ENCODE measurements around the gene HLA-C. TPM values are rescaled to one million over a fixed set of nuclear protein-coding genes. Genes with fewer than 3 reads are reported as not detected.

HLA-C gene
- total and polyA plus RNA-seq, 10 of the 15 experiments (the other 5 are each of a cell fraction or from before 2014, with no cell fraction given) = 121 to 1,092 (median 806) TPM

DNA sequence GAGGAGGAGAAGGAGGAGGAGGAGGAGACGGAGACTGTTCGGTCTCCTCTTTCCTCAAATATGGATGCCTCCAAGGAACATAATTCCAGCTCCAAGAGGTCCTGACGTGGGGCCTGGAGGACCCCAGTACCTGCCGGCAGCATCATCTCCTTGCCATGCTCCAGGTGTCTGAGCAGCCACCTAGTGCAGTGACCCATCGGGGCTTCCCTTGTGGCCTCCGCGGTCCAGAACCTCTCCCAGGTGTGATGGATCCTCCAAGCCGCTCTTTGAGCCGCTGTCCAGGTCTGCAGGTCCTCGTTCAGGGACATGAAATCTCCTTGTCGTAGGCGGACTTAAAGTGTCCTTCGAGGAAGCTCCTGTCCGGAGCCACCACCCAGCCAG, 35.8 kb upstream of the HLA-C start:
- intact Hi-C loops (cut with micrococcal nuclease; ENCODE audit: unreplicated experiment) = no loop called here
- CTCF ChIA-PET = interaction anchor here (1.2 to 1.6 kb wide), 2 partner anchors 24 to 111 kb away, joined by 3 read pairs; no protein-coding TSS in a partner anchor
- WGBS (ENCODE audit: insufficient coverage, insufficient replicate concordance, low lambda C conversion rate, missing lambda C conversion rate) = 48% methylated on average over 13 of the region's 14 CpGs
- no peaks in the 10 kb centered on the region for H4K20me1 ChIP-seq (ENCODE audit: control insufficient read depth, insufficient read depth)
- TF ChIP-seq KDM1A (IDR thresholded peaks at IDR 0.05; ENCODE audit: borderline replicate concordance) (no peak), POU2F2 (IDR thresholded peaks at IDR 0.05; ENCODE audit: borderline replicate concordance, low read depth, low read length) (no peak), ZNF217 (IDR thresholded peaks at IDR 0.05) (no peak), SMAD1 (IDR thresholded peaks at IDR 0.05; ENCODE audit: low read depth, partially characterized antibody) (no peak), YY1 (IDR thresholded peaks at IDR 0.05; ENCODE audit: low read depth, low read length) (no peak), PAX5 (IDR thresholded peaks at IDR 0.05; ENCODE audit: borderline replicate concordance, low read depth, low read length) (no peak), POLR2AphosphoS2 (IDR thresholded peaks at IDR 0.05; ENCODE audit: low read depth, low read length) (no peak), FOXM1 (IDR thresholded peaks at IDR 0.05; ENCODE audit: low read depth, low read length) (no peak), IKZF2 (IDR thresholded peaks at IDR 0.05) (no peak), MYB (IDR thresholded peaks at IDR 0.05; ENCODE audit: borderline replicate concordance, low read depth, low read length) (no peak)
- TF ChIP-seq, protein P1, sequence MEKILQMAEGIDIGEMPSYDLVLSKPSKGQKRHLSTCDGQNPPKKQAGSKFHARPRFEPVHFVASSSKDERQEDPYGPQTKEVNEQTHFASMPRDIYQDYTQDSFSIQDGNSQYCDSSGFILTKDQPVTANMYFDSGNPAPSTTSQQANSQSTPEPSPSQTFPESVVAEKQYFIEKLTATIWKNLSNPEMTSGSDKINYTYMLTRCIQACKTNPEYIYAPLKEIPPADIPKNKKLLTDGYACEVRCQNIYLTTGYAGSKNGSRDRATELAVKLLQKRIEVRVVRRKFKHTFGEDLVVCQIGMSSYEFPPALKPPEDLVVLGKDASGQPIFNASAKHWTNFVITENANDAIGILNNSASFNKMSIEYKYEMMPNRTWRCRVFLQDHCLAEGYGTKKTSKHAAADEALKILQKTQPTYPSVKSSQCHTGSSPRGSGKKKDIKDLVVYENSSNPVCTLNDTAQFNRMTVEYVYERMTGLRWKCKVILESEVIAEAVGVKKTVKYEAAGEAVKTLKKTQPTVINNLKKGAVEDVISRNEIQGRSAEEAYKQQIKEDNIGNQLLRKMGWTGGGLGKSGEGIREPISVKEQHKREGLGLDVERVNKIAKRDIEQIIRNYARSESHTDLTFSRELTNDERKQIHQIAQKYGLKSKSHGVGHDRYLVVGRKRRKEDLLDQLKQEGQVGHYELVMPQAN (conservative IDR thresholded peaks at IDR 0.05) = no peak
- TF ChIP-seq, protein P2, sequence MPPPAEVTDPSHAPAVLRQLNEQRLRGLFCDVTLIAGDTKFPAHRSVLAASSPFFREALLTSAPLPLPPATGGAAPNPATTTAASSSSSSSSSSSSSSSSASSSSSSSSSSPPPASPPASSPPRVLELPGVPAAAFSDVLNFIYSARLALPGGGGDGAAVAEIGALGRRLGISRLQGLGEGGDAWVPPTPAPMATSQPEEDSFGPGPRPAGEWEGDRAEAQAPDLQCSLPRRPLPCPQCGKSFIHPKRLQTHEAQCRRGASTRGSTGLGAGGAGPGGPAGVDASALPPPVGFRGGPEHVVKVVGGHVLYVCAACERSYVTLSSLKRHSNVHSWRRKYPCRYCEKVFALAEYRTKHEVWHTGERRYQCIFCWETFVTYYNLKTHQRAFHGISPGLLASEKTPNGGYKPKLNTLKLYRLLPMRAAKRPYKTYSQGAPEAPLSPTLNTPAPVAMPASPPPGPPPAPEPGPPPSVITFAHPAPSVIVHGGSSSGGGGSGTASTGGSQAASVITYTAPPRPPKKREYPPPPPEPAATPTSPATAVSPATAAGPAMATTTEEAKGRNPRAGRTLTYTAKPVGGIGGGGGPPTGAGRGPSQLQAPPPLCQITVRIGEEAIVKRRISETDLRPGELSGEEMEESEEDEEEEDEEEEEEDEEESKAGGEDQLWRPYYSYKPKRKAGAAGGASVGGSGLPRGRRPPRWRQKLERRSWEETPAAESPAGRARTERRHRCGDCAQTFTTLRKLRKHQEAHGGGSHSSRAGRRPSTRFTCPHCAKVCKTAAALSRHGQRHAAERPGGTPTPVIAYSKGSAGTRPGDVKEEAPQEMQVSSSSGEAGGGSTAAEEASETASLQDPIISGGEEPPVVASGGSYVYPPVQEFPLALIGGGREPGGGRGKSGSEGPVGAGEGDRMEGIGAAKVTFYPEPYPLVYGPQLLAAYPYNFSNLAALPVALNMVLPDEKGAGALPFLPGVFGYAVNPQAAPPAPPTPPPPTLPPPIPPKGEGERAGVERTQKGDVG (CRISPR knock-in tag; IDR thresholded peaks at IDR 0.05) = no peak
- POLR2A ChIA-PET = interaction anchor here (1.0 kb wide), 1 partner anchor 35 kb away, joined by 5 read pairs; no protein-coding TSS in a partner anchor
- RAD21 ChIA-PET (ENCODE audit: unreplicated experiment) = interaction anchor here (0.7 to 1.5 kb wide), 3 partner anchors 52 to 109 kb away, joined by 3 to 4 read pairs (median 3); no protein-coding TSS in a partner anchor
- ATAC-seq (no peak), DNase-seq (ENCODE audit: low read depth, low spot score) (no peak), FAIRE-seq (no peak)
- H3K36me3 ChIP-seq (ENCODE audit: control insufficient read depth in 2 of 2, insufficient read depth in 2 of 2, low read length in 1 of 2) = no peaks in the 10 kb centered on the region
- no peak overlapping the region for H2AFZ ChIP-seq (ENCODE audit: control insufficient read depth, low read depth, low read length)
- peak overlapping the region; percentile 42; the same call in 1 of the 2 replicates for H3K4me2 ChIP-seq (ENCODE audit: control insufficient read depth, insufficient read depth)
- no peaks in the 10 kb centered on the region for H3K27me3 ChIP-seq (replicated peaks in 1 of 2; ENCODE audit: control insufficient read depth in 2 of 2, insufficient read depth in 2 of 2, low read length in 1 of 2)
- no peak overlapping the region for H3K27ac ChIP-seq (ENCODE audit: control insufficient read depth, insufficient read depth)
- H3K4me3 ChIP-seq = no peak overlapping the region
- in situ Hi-C loops (cut with MboI) = no loop called here
- no peak overlapping the region for H3K9ac ChIP-seq (ENCODE audit: control insufficient read depth, insufficient read depth, low read length)
- SMC1A ChIA-PET (ENCODE audit: uncharacterized antibody, unreplicated experiment) = interaction anchor here (1.3 kb wide), 1 partner anchor 110 kb away, joined by 3 read pairs; no protein-coding TSS in a partner anchor
- H3K9me3 ChIP-seq (replicated peaks; ENCODE audit: control insufficient read depth, insufficient read depth, low read length) = no peaks in the 10 kb centered on the region
- H3K4me1 ChIP-seq (ENCODE audit: control insufficient read depth, insufficient read depth, low read length) = no peaks in the 10 kb centered on the region
- no peaks in the 10 kb centered on the region for H3K79me2 ChIP-seq (ENCODE audit: control insufficient read depth, insufficient read depth, low read length)
- BruUV-seq (replicated peaks) = no TSS peak

Measured in GM12878 (cell line).